Stimulated activated CD8-positive, alpha-beta memory T cell treated with anti-CD3 and anti-CD28 coated beads, Interleukin-4, amount 100 ng/mL, for 24 hours (primary cell): ENCODE data around the gene GREB1.
A peak's percentile ranks its signal among the peaks of the same experiment; 100 is the strongest.

Experiments
- DNase-seq: peaks from one replicate; pipeline ENCODE4 v3.0.0-alpha.2; 2020; ENCODE audit warnings: low read depth

Gene GREB1

GRCh38 chr2:11683966-11684365 lies 150.1 kb downstream of the GREB1 start:
- no peak for DNase-seq

- DNase-seq: no peak
These were observed 151.1 kb downstream of the GREB1 start for GRCh38 chr2:11684894-11685460.

DNA sequence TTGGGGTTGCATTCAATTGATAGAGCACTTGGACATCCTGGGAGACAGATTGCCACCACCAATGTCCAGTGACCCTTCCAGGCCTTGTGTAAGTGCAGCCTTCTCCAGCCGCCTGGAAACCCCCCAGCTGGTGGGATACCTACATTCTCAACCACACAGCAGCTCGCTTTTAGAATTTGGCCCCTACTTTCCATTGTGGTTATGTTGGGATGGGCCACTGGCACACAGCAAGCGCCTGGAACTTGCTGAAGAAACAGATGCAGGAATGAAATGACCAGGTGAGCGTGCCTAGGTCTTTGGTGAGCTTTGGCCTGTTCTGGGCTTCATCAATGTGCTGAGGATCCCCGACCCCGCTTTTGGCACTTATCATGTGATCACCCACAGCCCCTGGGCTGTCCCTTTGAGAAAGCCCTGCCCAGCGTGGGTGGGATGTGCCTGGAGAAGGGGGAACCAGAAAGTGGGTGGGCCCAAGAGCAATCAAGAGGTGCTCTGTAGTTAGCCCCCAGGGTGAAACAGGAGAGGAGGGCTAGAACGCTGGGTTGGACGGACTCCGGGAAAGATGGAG lies 152.1 kb downstream of the GREB1 start:
- DNase-seq: no peak

DNA sequence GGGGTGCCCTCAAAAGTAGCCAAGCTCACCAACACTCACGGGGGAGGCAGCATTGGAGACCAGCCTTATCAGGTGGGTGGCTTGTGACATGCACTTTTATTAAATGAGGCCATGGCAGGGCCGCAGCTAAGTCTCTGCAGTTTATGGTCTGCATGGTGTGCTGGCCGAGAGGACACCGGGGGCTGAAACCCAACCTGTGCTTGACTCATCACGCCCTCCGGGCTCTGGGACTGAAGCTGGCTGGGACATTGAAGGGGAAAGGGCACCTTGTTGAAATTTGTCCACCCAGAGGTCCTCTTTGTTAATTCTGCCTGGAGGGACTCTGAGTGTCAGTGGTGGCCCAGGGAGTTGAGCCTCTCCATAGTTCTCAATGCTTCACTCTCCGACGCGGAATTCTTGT lies 153.9 kb downstream of the GREB1 start:
- DNase-seq: no peak

- peak; percentile 76 for DNase-seq
These were observed 154.6 kb downstream of the GREB1 start for GRCh38 chr2:11688222-11689069.

- DNase-seq: no peak
These were observed 157.3 kb downstream of the GREB1 start for GRCh38 chr2:11691076-11691660.
